GM19240 (cell line): ENCODE measurements around the gene CAPS.

Experiments
- DNase-seq: peaks from one replicate; pipeline ENCODE4 v3.0.0; 2011; ENCODE audit warnings: low spot score; ENCODE audit not compliant: insufficient read length

The CAPS gene

DNA sequence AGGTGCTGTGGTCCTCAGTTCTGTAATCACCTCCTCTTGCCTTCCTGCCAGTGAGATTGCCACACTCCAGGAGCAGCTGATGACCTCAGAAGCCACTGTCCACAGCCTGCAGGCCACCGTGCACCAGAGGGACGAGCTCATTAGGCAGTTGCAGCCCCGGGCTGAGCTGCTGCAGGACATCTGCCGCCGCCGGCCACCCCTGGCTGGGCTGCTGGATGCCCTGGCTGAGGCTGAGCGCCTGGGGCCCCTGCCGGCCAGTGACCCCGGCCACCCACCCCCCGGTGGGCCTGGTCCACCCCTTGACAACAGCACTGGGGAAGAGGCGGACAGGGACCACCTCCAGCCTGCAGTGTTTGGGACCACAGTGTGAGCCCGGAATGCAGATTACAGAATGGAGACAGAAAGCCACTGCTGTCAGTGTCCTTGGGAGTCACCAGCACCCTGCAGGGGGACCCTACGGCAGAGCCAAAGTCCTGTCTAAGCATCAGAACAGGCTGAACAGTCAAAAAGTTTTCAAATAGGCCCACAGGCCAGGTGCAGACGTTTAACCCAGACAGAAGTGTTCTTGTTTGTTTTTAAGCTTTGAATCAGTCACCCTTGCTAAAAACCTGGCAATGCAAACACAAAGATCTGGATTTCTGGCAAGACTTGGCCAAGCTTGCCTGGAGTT, 5.1 kb upstream of the CAPS start:
- DNase-seq, result no peak

DNA sequence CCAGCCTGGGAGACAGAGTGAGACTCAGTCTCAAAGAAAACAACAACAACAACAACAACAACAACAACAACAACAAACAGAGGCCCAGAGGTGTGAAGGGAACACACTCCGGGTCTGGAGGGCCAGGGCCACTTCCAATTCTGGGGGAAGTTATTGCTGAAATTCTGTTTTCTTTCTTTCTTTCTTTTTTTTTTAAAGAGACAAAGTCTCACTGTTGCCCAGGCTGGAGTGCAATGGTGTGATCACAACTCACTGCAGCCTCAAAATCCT, 3.5 kb upstream of the CAPS start:
- no peak for DNase-seq

DNA sequence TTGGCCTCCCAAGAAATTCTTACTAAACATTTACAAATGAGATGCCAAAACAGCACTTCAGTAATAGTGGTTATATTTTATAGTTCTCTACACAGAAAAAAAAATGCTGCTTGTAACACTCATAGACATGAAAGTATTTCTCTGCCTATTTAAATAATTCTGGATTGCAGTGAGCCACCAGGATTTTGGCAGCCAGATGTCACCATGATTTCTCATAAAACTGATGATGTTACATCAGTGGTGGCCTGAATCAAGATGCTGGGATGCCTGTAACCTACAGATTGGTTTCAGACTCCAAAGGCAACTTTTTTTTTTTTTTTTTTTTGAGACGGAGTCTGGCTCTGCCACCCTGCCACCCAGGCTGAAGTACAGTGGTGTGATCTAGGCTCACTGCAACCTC, 2.7 kb upstream of the CAPS start:
- DNase-seq, result no peak

DNA sequence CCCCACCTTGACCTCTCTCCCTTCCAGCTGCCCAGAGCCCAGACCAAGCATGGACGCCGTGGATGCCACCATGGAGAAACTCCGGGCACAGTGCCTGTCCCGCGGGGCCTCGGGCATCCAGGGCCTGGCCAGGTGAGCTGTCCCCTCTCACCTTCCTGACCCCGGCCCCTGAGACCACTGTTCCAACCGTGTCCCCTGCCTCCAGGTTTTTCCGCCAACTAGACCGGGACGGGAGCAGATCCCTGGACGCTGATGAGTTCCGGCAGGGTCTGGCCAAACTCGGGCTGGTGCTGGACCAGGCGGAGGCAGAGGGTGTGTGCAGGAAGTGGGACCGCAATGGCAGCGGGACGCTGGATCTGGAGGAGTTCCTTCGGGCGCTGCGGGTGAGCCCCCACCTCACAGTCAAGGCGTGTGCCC, 312 bp downstream of the CAPS start:
- DNase-seq, result no peak

DNA sequence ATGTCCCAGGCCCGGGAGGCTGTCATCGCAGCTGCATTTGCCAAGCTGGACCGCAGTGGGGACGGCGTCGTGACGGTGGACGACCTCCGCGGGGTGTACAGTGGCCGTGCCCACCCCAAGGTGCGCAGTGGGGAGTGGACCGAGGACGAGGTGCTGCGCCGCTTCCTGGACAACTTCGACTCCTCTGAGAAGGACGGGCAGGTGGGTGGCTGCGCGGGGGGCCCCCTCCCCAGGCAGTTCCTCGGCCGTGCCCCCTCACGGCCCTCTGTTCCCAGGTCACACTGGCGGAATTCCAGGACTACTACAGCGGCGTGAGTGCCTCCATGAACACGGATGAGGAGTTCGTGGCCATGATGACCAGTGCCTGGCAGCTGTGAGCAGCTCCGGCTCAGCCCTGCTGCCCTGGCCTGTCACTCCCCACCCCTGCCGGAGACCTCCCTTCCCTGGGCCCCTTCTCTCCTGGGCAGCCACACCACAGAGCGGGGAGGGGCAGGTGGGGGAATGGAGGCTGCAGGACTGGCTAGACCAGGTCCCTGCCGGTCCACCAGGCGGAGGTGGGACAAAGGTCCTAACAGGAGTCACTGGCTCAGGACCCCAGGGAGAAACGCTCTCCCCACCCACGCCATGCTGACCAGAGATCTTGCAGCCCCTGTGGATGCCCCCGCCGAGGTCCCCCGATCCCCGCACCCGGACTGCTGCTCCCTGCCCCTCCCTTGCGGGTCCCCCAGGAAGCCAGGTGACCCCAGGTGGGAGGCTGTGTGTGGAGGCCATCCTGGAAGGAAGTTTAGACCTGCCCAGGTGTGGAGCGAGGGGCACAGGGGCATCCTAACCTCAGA, 1.1 kb downstream of the CAPS start:
- DNase-seq, result no peak

DNA sequence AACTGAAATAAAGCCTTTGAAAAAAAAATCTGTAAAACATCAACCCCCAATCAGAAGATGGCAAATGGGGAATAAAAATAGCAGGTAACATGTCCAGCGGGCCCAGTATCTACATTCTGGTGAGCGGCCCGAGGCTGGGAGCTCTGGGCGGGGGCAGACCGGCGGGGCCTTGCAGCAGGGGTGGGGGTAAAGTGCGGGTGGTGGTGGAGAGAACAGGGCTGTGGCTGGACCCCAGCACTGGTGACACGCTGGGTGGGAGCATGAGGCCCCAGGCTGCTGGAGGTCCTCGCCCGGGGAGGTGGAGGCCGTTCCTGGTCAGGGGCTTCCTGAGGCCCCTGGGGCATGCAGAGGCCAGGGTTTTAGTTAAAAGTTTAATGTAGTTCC, 1.7 kb downstream of the CAPS start:
- no peak for DNase-seq

DNA sequence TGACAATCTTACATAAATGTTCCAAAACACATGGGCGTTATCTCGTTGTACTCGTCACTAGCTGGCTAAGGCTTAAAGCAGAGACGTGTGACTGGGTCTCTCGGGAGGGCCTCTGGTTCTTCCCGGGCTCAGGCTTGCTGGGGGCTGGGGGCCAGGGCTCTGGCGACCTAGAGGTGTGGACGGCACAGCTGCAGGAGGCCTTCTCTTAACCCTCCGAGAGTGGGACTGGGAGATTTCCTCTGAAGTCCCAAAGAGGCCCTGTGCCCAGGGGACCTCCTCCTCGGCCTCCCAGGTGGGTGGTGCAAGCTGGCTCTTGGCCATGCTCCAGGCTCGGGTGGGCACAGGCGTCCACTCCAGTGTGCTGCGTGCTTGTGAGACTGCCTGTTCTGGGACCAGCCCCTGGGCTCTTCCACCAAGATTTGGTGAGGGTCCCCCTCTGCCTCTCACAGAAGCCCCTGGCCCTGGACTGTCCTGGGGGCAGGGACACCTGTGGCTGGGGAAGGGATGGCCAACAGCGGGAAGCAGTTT, 2.2 kb downstream of the CAPS start:
- no peak for DNase-seq

DNA sequence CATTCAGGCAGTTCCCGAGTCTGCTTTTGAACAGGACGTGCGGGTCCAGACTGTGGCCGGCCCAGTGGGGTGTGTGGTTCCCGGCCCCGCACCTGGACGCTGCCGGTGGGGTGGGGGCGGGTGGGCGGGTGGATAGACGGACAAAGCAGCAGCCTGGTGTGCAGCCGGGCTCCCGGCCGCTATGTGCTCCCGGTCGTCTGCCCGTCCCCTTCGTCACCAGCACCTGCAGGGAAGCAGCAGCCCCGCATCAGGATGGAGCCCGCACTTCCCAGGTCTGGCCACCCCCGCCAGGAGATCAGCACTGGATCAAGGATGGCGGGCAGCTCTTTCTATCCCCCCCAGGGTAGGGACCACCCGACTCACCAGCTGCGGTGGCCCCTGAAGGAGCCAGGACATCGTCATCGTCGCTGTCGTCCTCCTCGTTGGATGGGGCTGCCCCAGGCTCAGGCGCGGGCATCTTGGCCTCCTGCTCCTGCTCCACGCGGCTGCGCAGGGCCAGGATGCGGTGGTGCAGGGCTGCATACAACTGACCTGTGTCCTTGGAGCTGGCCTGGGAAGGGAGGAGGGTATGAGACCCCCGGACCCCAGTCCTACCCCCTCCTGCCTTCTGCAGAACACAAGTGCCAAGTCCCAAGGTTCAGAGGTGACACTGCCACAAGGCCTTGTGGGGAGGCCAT, 3.5 kb downstream of the CAPS start:
- no peak for DNase-seq

DNA sequence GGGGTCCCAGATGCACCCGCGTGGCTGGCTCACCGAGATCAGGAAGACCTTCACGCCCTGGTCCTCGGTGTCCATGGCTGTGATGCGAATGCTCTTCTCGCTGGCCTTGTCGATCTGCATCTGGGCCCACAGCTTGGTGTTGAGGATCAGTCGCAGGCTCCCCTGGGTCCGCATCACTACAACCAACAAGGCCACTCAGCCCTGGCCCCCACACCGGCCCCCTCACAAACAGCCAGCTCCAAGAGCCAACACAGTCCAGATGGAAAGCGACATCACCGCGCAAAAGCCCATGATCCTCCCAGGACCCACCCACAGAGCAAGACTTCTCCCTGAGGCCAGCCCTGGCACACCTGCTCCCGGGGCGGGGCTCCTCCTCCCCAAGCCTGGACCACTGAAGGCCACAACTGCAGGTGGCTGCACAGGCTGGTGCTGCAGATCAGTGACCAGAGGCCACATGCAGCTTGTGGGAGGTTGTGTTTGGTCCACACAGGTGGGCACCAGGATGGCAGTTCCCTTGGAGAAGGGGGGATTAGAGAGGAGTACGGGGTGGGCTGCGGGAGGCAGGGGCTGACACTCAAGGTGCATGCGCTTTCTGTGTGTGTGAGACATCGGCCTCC, 4.5 kb downstream of the CAPS start:
- DNase-seq, result no peak

DNA sequence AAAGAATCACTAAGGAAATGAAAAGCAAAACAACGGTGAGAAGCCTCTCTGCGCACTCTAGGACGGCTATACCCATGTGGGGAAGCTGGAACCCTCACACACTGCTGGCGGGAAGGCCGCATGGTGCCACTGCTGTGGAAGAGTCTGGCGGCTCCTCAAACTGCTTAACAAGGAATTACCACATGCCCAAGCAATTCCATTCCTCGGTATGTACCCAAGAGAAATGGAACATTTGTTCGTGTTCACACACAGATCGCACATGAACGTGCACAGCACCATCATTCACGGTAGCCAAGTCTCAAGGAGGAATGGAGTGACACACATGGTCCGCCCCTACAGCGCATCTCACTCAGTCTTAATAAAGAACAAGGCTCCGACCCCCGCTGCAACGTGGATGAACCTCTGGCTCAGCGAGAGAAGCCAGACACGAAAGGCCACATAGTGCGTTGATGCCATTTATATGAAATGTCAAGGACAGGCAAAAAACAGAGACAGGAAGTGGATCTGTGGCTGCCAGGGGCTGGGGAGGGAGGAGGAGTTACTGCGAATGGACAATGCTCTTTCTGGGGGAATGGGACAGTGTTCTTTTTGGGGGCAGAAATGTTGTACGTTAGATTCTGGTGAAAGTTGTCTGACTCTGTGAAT, 7.6 kb downstream of the CAPS start:
- no peak for DNase-seq

DNA sequence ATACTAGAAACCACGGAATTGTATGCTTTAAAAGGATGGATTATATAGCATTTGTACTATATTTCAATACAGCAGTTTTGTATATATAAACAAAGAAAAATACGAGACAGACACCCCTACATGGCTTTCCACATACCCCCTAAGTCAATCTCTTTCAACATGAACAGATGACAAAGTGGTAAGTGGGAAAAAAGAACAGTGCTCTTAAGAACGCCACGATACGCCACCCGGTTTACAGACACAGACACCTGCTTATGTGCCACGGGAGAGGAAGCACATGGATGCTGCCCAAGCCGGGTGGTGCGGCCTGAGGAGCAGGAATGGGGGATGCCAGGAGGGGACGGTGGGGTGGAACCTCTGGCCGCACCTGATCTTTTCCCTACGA, 8.1 kb downstream of the CAPS start:
- no peak for DNase-seq

DNA sequence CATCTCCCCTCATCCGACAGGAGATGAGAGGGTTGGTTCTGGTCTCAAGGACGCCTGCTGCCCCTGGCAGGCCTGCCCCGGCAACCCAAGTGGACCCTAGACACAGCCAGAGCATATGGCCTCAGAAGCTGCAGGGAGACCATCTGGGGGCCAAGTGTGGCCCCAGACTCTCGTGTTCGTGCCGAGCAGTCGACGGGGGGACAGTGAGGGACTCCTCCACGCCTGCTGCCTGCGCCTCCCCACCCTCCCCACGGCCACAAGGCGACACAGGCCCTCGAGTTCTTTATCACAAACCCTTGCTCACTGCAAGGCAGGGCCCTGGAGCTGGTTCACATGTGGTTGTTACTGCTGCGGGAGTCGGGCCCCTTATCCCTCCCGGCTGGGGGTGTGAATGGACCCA, 9.3 kb downstream of the CAPS start:
- no peak for DNase-seq

DNA sequence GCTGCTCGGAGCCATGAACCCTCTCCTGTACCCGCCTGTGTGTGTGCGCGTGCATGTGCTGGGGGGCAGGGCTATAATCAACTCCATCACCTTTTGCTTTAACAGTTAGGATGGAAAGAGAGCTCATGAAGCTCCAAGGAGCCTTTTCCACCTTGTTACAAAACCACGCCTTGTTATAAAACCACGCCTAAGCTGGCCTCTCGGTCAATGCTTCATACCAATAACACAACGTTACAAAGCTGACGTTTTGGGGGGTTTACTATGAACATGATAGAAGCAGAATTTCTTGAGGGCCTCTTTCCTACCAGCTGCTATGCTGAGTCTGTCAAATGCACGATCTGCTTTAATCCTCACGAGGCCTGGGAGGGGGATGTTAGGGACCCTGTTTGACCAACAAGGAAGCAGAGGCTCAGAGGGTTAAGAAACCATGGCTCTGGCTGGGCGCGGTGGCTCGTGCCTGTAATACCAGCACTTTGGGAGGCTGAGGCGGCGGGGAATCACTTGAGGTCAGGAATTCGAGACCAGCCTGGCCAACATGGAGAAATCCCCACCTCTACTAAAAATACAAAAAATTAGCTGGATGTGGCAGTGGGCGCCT, 11.9 kb downstream of the CAPS start:
- no peak for DNase-seq

DNA sequence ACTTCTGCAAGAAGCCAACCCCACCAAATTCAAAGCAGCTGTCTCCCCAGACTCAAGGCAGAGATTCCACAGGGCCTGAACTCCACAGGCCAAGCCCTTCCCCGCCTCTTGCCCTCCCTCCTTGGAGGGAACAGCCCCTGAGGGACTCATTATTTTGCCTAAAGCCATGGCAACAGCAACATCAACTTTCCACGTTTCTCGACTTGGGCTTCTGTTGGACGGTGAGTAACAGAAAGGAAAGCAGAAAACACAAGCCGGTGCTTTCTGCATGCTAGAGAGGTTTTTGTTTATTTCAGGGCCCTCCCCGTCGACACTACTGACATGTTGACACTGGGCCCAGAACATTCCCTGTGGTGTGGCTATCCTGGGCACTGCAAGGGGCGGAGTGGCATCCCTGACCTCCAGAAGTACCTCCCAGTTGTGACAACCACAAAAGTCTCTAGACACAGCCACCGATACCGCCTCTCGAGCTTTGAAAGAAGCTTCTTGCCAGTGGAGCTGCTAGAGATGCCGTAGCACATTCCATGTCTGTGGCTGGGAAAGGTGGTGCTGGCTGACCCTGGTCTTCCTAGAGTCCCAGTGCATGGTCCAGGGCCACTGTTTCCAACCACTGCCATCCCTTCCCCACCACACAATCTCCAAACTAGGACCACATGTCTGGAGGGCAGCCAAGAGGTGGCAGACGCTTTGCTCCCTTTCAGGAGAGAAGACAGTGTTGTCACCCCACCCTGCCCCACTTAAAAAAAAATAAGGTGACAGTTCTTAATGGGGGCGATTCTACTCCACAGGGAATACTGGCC, 12.8 kb downstream of the CAPS start:
- DNase-seq, result no peak

DNA sequence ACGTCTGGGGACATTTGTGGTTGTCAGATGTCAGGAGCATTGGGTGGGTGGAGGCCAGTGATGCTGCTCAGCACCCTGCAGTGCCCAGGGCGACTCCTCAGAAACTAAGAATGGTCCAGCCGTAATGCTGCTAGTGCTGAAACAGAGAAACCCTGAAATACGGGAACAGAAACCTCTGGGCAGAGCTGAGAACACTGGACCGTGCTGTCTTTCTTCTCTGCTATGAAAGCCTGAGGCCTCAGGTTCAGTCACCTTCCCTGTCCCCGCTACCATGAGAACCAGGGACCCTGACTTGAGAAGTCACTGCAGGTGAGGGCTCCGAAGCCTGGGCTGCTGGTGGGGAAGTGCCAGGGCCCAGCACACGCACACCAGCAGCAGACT, 13.4 kb downstream of the CAPS start:
- peak; percentile 70 for DNase-seq

DNA sequence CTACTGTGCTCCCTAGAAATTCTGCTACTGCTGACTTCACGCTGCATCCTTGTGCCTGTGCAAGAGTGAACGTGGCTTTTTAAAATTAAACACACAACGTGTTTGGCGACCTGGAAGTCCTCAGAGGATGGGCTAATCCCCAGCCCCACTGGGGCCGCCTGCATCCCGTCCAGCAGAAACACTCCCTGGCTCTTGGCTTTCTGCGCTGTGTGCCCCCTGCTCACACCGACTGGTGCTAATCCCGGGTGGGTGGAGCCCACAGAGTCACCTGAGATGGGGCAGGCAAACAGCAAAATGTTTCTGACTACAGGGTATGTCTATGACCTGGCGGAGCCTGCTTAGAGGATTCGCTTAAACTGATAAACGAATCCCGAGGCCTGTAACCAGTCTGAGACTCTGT, 15.1 kb downstream of the CAPS start:
- DNase-seq, result no peak

DNA sequence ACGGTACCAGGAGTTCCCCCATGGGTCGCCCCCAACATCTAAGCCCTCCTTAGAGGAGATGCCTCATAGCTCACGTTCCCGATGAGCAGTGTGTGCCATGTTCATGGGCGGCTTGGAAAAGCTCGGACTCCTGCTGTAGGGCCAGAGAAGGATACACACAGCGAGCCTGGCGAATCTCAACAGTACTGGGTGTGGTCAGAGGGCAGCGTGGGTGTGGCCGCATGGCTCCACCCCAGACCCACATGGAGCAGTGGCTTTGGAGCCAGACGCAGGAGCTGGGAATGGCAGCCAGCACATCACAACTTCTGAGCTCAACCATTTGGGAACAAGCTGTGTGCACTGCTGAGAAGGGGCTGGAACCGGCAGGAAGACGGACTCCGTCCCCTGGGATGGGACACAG, 15.6 kb downstream of the CAPS start:
- no peak for DNase-seq

DNA sequence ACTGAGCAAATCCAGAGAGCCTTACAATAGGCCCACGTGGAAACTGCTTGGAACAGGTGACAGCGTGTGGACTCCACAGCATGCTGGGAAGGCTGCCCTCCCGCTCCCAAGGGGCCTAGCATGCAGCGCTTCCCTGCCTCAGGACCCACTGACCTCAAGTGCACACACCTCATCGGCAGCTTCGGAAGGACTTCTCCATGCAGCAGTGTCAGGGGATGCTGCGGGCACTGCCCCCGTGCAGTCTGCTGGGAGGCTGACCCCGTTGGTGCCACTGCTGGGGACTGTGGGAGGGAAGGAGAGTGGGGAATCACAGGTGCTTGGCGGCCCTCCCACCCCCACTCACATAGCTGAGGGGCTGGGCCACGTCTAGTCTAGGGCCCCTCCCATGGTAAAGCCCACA, 17.2 kb downstream of the CAPS start:
- no peak for DNase-seq

DNA sequence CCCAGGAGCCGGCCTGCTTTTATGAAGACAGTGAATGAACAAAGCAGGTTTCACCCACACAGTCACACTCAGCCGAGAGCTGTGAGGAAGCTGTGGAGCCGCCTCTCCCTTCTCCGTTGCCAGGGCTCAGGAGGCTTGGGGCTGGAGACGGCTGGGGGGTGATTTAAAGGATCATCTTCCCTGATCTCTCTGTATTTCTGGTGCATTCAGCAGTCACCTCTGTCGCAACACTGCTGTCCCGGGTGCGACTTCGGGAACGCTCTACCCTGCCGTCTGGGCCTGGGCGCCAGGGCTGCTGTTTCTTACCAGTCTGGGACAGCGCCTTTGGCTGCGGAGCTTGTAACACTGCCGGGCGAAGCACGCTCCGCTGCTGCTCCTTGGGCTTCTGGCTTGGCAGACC, 18.1 kb downstream of the CAPS start:
- no peak for DNase-seq

DNA sequence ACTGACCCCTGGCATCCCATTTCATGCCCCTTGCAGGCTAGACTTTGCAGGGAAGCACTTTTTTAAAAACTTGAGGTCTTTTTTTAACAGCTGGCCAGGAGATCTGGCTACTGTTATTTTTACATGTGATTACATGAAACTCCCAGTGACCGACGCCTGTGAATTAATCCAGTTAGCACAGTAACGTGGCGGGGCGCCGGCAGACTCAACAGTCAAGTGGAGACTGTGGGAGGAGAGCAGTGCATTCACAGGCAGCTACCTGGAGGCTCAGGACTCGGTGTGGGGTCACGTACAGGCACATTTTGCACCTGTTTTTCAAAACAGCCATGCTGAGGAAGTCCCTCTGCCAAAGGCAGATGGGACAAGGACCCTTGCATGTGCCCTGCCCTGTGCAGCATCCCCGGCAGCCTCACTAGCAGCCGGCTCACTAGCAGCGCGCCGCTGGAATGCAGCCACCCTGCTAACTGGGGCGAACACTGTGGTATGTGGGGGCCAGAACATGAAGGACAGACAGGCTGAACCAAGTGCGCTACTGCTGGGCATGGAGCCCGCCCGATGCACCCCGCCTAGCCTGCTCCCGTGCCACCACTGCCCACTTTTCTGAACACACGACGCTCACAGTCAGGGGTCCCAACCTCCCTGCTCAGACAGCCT, 18.7 kb downstream of the CAPS start:
- DNase-seq, result no peak
